CD14-positive monocyte (primary cell): Measurements from ENCODE around the gene MAP2. TPM values are rescaled to one million over a fixed set of nuclear protein-coding genes. Genes with fewer than 3 reads are reported as not detected.
A peak's percentile ranks its signal among the peaks of the same experiment; 100 is the strongest.

Experiments used
- DNase-seq, 3 donors: peaks; one replicate each; pipeline ENCODE4 v3.0.0-alpha.2; 2011 to 2022
- H2AFZ ChIP-seq: 2 replicates; pipeline ENCODE4 v1.6.0; 2012; ENCODE audit warnings: mild to moderate bottlenecking, low read depth, low read length, inconsistent platforms; ENCODE audit not compliant: insufficient read depth, poor library complexity, severe bottlenecking
- H3K27ac ChIP-seq, 2 donors: 1 replicate in 1 of 2; 2 replicates in 1 of 2; pipeline ENCODE4 v1.5.1; 2012 to 2013; ENCODE audit warnings: low read length in 2 of 2, control low read depth in 1 of 2, inconsistent platforms in 1 of 2, low read depth in 1 of 2, mild to moderate bottlenecking in 1 of 2
- H3K27me3 ChIP-seq, 2 donors: one replicate each; pipeline versions ENCODE4 v1.6.0 to v1.6.1; 2011 to 2013; ENCODE audit warnings: low read length in 2 of 2; ENCODE audit not compliant: control insufficient read depth in 2 of 2, insufficient read depth in 2 of 2
- H3K36me3 ChIP-seq, 2 donors: replicated peaks in 1 of 2; 1 replicate in 1 of 2; 2 replicates in 1 of 2; pipeline versions ENCODE4 v1.5.1 to v1.6.1; 2012 to 2013; ENCODE audit warnings: low read length in 2 of 2, control low read depth in 1 of 2, inconsistent platforms in 1 of 2, mild to moderate bottlenecking in 1 of 2; ENCODE audit not compliant: insufficient read depth in 2 of 2, control insufficient read depth in 1 of 2
- H3K4me1 ChIP-seq, 2 donors: 1 replicate in 1 of 2; 2 replicates in 1 of 2; pipeline versions ENCODE4 v1.5.1 to v1.6.1; 2012 to 2013; ENCODE audit warnings: low read length in 2 of 2, control low read depth in 1 of 2, inconsistent platforms in 1 of 2, mild to moderate bottlenecking in 1 of 2, moderate library complexity in 1 of 2; ENCODE audit not compliant: insufficient read depth in 2 of 2, control insufficient read depth in 1 of 2
- H3K4me2 ChIP-seq: replicated peaks from 2 replicates; pipeline ENCODE3; 2012; ENCODE audit warnings: low read length, moderate library complexity, mild to moderate bottlenecking; ENCODE audit not compliant: poor library complexity, severe bottlenecking; ENCODE audit errors: extremely low read depth
- H3K4me3 ChIP-seq, 3 experiments: fragments of 200-600 bp in 1 of 3; sonication (generic) in 1 of 3; replicated peaks in 1 of 3; 1 replicate in 2 of 3; 2 replicates in 1 of 3; pipeline ENCODE4 v1.5.1; 2011 to 2013; ENCODE audit warnings: low read length in 3 of 3, mild to moderate bottlenecking in 3 of 3, control low read depth in 2 of 3, low read depth in 2 of 3, inconsistent platforms in 1 of 3, moderate library complexity in 1 of 3
- H3K79me2 ChIP-seq: 2 replicates; pipeline ENCODE4 v1.6.0; 2012; ENCODE audit warnings: mild to moderate bottlenecking, control low read depth, inconsistent platforms, low read length, moderate library complexity; ENCODE audit not compliant: insufficient read depth
- H3K9ac ChIP-seq: 2 replicates; pipeline ENCODE4 v1.6.0; 2017; ENCODE audit warnings: low read length, mild to moderate bottlenecking; ENCODE audit not compliant: insufficient read depth, poor library complexity, severe bottlenecking
- H3K9me3 ChIP-seq, 2 donors: replicated peaks in 1 of 2; 1 replicate in 1 of 2; 2 replicates in 1 of 2; pipeline versions ENCODE4 v1.5.1 to v1.6.1; 2012 to 2013; ENCODE audit warnings: low read length in 2 of 2, control low read depth in 1 of 2; ENCODE audit not compliant: control insufficient read depth in 1 of 2, insufficient read depth in 1 of 2
- H4K20me1 ChIP-seq: 2 replicates; pipeline ENCODE4 v1.6.0; 2012; ENCODE audit warnings: mild to moderate bottlenecking, low read length, control low read depth, moderate library complexity; ENCODE audit not compliant: insufficient read depth
- H3K27ac Mint-ChIP-seq, 7 donors: one replicate each; pipeline ENCODE4 v1.8.0; 2020; ENCODE audit warnings: mild to moderate bottlenecking in 7 of 7, mixed read lengths in 7 of 7, moderate library complexity in 6 of 7, inconsistent platforms in 2 of 7
- H3K27me3 Mint-ChIP-seq, 3 donors: one replicate each; pipeline ENCODE4 v1.8.0; 2021 to 2022; ENCODE audit warnings: low read depth in 3 of 3, mild to moderate bottlenecking in 3 of 3, mixed read lengths in 3 of 3, moderate library complexity in 3 of 3, inconsistent platforms in 1 of 3
- H3K36me3 Mint-ChIP-seq, 2 donors: one replicate each; pipeline ENCODE4 v1.8.0; 2020; ENCODE audit warnings: mixed read lengths in 2 of 2, inconsistent platforms in 1 of 2, mild to moderate bottlenecking in 1 of 2
- H3K4me1 Mint-ChIP-seq: one replicate; pipeline ENCODE4 v1.8.0; 2020; ENCODE audit warnings: mild to moderate bottlenecking, mixed read lengths
- H3K4me3 Mint-ChIP-seq, 2 donors: one replicate each; pipeline ENCODE4 v1.8.0; 2020; ENCODE audit warnings: mild to moderate bottlenecking in 2 of 2, mixed read lengths in 2 of 2, moderate library complexity in 1 of 2
- H3K9me3 Mint-ChIP-seq, 7 donors: one replicate each; pipeline ENCODE4 v1.8.0; 2020 to 2022; ENCODE audit warnings: mixed read lengths in 7 of 7, mild to moderate bottlenecking in 6 of 7, moderate library complexity in 6 of 7, inconsistent platforms in 2 of 7
- CTCF ChIP-seq: fragments of 200-600 bp; IDR thresholded peaks from one replicate; pipeline ENCODE4 v1.8.0; 2022; ENCODE audit warnings: antibody characterized with exemption, mild to moderate bottlenecking
- WGBS: methylation state at CpG from one replicate; pipeline ENCODE4 v1.1.5; 2013; ENCODE audit warnings: missing lambda C conversion rate; ENCODE audit not compliant: insufficient coverage; 5-methylcytosine and 5-hydroxymethylcytosine counted together
- intact Hi-C, 2 donors: fragments of 100-400 bp; cut with micrococcal nuclease; formaldehyde crosslinking; loops; one replicate each; pipeline versions ENCODE4 v1.15.0 to v1.15.1; 2023
- polyA plus RNA-seq, 3 donors: library from polyadenylated mRNA; depleted of rRNA in 1 of 3; unstranded in 2 of 3; stranded (reverse) in 1 of 3; fragments of 300-500 nt in 2 of 3; fragments of >200 nt in 1 of 3; fragmentation: Illumina TruSeq in 2 of 3; gene quantifications; 1 replicate in 2 of 3; 2 replicates in 1 of 3; pipeline ENCODE4 v1.2.3, GENCODE V29; 2012 to 2021

Gene MAP2
- polyA plus RNA-seq, 3 donors, result not detected

- peaks cover 18 to 24% of the 10 kb centered on the region in 2 donors for H3K4me1 ChIP-seq
- 89% methylated on average over 1 of the region's 3 CpGs for WGBS
- peak overlapping the region in 1 of 2 donors; percentile 74 for H3K27ac ChIP-seq
- no peaks in the 10 kb centered on the region for H3K79me2 ChIP-seq
- no peaks in the 10 kb centered on the region for H3K9me3 ChIP-seq
- no peak overlapping the region for H3K9ac ChIP-seq
- H3K4me3 Mint-ChIP-seq, result no peak overlapping the region
- H4K20me1 ChIP-seq, result no peaks in the 10 kb centered on the region
- no peak for DNase-seq
- intact Hi-C loops, result no loop called here
- no peaks in the 10 kb centered on the region for H3K27me3 Mint-ChIP-seq
- H3K4me2 ChIP-seq, result no peak overlapping the region
- H3K4me1 Mint-ChIP-seq, result peaks cover 25% of the 10 kb centered on the region
- no peaks in the 10 kb centered on the region for H3K36me3 Mint-ChIP-seq
- no peaks in the 10 kb centered on the region for H3K9me3 Mint-ChIP-seq
- H2AFZ ChIP-seq, result no peak overlapping the region
- H3K27me3 ChIP-seq, result no peaks in the 10 kb centered on the region
- peak overlapping the region in 1 of 3 experiments; percentile 71 for H3K4me3 ChIP-seq
- H3K36me3 ChIP-seq, result no peaks in the 10 kb centered on the region
- no peak for TF ChIP-seq CTCF
- H3K27ac Mint-ChIP-seq, result peak overlapping the region in 2 of 7 donors; percentile 25 to 88
These were observed 101.5 kb downstream of the MAP2 start for GRCh38 chr2:209525331-209525730.

DNA sequence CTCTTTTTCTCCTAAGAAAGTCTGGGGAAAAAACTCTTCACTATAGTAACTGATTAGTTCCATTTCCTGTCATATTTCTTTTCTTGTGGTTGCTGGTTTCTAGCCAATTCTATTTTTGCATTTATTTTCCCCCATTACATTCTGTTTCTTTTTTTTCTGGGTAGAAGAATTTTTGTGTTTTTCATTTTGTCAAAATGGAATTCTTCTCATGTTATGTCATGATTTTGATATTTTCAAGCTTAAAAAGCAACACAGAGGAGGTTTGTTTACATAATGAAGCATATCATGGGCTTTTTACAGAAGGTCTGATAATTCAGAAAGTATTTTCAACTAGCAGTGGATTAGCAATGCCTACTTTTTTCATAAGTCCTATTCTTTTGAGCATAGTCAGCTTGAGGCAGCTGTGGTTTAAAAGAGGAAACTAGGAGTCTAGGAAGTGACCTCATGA is 102.0 kb downstream of the MAP2 start:
- peak overlapping the region in 1 of 2 donors; percentile 64 for H3K4me3 Mint-ChIP-seq
- Histone ChIP-seq H3K9ac (peak overlapping the region; percentile 2), H4K20me1 (no peaks in the 10 kb centered on the region), H3K4me3 (peak overlapping the region; percentile 34 to 71 (median 40)), H3K4me2 (peak overlapping the region; percentile 73), H3K36me3 (no peaks in the 10 kb centered on the region), H3K79me2 (no peaks in the 10 kb centered on the region), H3K4me1 (peaks cover 18 to 24% of the 10 kb centered on the region in 2 donors), H3K9me3 (no peaks in the 10 kb centered on the region), H2AFZ (no peak overlapping the region), H3K27ac (peak overlapping the region in 1 of 2 donors; percentile 74), H3K27me3 (no peaks in the 10 kb centered on the region)
- no peak for TF ChIP-seq CTCF
- peak; percentile 11 to 17 (median 16) for DNase-seq
- no peaks in the 10 kb centered on the region for H3K36me3 Mint-ChIP-seq
- peaks cover 25% of the 10 kb centered on the region for H3K4me1 Mint-ChIP-seq
- H3K27me3 Mint-ChIP-seq, result no peaks in the 10 kb centered on the region
- H3K27ac Mint-ChIP-seq, result peak overlapping the region; percentile 43 to 88 (median 76)
- no peaks in the 10 kb centered on the region for H3K9me3 Mint-ChIP-seq
- intact Hi-C loops, result no loop called here
